Measurements from ENCODE around the gene GCSAML.

GRCh38 chr1:247557926-247558674 is 9.2 kb downstream of the GCSAML start:
- TF ChIP-seq, protein P1, sequence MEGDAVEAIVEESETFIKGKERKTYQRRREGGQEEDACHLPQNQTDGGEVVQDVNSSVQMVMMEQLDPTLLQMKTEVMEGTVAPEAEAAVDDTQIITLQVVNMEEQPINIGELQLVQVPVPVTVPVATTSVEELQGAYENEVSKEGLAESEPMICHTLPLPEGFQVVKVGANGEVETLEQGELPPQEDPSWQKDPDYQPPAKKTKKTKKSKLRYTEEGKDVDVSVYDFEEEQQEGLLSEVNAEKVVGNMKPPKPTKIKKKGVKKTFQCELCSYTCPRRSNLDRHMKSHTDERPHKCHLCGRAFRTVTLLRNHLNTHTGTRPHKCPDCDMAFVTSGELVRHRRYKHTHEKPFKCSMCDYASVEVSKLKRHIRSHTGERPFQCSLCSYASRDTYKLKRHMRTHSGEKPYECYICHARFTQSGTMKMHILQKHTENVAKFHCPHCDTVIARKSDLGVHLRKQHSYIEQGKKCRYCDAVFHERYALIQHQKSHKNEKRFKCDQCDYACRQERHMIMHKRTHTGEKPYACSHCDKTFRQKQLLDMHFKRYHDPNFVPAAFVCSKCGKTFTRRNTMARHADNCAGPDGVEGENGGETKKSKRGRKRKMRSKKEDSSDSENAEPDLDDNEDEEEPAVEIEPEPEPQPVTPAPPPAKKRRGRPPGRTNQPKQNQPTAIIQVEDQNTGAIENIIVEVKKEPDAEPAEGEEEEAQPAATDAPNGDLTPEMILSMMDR (IDR thresholded peaks at IDR 0.05): no peak
- TF ChIP-seq EP300 (IDR thresholded peaks at IDR 0.05): no peak
- TF ChIP-seq POLR2A (IDR thresholded peaks at IDR 0.05): no peak

Measured in tibial nerve (tissue), 4 donors.